GM18499 (cell line): ENCODE data around the gene RASGRP3.

Experiments used
- ATAC-seq: cut with Tn5 transposase; IDR thresholded peaks from one replicate; pipeline ENCODE4 v1.9.1; 2021; ENCODE audit warnings: moderate number of reproducible peaks; ENCODE audit not compliant: insufficient read depth, unreplicated experiment

RASGRP3 gene

DNA sequence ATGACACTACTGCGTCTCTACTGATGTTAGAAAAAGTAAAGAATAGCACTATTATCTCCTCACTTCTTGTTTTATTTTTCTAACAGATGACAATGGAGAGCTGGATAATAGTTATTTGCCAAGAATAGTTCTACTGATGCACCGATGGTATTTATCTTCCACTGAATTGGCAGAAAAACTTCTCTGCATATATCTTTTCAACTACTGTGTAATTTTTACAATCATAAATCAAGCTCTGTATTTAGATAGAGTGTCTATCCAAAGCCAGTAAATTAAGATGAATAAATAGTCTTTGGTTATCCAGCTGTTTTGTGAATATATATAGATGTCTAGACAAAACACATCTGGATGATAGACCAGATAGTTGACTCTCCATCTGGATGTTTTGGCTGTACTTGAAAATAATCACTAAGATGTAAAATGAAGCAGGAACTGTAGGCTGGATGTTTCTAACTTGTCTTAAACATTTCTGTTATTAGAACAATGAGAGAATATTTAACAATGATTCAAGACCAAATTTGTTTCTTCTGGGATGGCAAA, 40.1 kb downstream of the RASGRP3 start:
- no peak for ATAC-seq

DNA sequence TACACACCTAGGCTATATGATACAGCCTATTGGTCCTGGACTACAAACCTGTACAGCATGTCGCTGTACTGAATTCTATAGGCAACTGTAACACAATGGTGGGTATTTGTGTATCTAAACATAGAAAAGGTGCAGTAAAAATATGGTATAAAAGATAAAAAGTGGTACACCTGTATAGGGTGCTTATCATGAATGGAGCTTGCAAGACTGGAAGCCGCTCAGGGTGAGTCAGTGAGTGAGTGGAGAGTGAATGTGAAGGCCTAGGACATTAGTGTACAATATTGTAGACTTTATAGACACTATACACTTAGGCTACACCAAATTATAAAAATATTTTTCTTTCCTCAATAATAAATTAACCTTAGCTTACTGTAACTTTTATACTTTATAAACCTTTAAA, 41.8 kb downstream of the RASGRP3 start:
- no peak for ATAC-seq

DNA sequence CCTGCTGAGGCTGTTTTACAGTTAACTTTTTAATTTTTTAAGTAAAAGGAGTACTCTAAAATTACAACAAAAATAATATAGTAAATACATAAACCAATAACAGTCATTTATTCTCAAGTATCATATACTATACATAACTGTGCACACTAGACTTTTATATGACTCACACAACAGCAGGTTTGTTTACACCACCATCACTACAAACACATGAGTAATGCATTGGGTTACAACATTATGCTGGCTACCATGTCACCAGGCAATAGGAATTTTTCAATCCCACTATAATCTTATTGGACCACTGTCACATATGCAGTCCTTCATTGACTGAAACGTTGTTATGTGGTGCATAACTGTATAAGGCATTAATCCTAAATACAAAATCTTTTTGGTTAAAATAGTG, 42.5 kb downstream of the RASGRP3 start:
- ATAC-seq, result no peak

DNA sequence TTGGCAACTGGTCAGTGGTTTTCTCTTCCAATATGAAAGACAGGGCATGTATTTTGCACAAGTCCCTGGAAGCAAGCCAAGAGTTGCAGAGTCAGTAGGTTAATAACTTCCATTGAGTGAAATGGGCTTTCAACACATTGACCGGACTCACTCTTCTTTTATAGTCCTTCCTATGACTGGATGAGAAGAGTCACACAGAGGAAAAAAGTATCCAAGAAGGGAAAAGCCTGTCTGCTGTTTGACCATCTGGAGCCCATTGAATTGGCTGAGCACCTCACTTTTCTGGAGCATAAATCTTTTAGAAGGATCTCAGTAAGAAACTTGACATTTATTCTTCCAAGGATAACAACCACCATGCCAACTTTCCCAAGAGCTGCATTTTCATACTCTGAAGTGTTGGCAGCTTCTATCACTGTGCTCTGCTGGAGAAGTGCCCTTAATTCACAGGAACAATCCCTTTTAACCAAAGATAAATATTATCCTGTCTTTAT, 45.4 kb downstream of the RASGRP3 start:
- ATAC-seq, result no peak

DNA sequence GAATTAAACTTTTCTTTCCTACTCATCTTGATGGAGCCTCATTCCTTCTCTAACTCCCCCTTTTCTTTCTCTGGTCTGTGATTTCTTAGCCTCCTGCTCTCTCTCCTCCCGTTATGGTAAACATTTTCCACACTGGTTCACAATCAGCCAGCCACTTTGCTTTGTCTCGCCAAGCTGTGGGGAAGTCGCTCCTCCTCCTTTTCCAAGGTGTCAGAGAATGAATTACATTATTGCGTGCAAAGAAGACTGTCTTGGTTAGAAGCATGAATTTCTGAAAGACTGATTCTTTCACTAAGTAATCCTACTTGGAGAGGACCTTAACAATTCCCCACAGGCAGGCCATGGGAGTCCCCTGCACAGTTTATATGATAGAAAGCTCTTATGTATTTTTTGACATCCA, 46.1 kb downstream of the RASGRP3 start:
- ATAC-seq, result no peak

DNA sequence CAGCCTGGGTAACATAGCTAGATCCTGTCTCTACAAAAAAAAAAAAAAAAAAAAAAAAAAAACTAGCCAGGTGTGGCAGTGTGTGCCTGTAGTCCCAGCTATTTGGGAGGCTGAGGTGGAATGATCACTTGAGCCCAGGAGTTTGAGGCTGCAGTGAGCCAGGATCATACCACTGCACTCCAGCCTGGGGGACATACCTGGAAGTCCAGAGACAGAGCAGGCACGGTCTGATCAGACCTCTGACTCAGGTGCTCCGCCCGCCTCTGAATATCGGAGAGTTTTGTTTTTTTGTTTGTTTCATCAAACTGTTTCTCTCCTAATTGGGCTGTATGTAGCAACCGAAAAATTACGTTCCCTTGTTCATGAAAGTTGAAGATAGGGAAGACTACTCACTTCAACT, 49.2 kb downstream of the RASGRP3 start:
- ATAC-seq, result no peak

DNA sequence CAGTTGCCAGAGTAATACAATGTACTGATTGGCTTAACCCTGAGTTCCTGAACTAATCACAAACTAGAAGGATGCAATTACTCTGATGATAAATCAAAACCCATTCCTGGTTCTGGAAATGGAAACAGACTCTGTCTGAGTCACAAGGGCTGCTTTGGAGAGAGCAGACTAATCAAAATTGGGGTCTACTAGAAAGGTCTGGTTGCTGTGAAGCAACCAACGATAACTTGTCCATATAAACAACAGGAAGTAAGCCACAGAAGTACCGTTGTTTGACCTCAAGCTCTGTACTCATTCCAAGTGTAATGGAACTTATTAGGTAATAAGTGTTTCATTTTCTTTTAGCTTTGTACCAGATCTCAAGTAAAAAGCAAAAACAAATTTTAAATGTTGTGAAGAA, 49.7 kb downstream of the RASGRP3 start:
- no peak for ATAC-seq

DNA sequence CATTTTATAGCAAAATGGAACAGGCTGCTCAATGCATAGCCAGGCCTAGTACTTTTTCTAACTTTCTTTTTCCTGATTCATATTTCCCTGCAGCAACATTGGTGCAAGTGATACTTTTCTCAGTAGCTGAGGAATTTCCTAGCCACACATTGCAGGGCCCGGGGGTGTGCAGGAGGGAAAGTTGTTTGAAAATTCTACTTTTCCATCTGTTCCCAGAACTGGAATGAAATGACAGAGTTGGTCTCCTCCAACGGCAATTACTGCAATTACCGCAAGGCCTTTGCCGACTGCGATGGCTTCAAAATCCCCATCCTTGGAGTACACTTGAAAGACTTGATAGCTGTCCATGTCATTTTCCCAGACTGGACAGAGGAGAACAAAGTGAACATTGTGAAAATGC, 50.5 kb downstream of the RASGRP3 start:
- ATAC-seq, result no peak

DNA sequence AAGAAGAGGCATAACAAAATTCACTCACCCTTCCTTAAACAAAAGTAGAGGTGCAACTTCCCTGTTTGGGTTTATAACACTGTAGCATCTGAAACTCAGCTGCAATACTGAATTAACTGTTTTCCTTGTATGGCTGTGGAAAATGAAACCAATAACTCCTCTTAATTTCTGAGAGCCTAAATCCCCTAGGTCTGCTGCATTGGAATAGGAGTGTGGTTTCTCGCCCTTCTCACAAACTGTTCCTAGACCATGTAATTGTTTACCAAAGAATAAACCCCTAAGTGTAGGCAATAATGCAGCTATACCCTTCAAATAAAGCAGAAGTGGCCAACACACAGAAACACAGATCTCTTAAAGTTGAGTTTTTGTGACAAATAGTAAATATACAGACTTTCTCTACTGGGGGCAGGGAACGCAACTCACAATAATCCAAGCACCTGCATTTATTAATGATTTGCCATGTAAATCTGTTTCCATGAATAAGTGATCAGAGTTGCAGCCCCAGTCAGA, 52.0 kb downstream of the RASGRP3 start:
- no peak for ATAC-seq

DNA sequence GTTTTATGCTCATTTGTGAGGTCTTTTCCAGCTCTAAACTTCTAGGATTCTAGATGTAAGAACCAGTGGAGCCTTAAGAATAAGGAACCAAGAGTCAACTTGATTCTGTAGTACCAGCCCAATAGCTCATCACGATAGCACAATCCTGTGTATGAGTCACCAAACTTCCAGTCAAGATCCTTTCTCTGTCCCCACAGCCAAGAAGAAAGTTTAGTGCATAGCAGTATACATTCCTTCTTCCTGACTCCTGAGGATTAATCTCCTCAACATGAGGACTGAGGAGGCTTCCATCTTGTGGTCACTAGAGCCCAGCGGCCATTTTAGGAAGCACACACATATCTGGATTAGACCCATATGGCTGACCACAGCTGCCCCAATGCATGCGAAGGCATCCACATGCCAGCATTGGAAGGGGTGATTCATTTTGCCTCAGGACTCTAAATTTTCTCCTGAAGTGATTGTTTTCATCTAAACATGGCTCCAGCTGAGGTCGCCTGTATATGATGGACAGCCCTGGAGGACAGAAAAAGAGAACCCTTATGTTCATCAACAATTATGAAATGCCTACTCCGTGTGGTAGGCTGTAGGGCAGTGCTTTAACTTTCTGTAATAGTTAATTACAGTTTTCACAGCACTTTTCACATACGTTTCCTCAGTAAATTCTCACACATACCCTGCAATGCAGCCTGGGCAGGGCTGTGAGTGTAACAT, 53.5 kb downstream of the RASGRP3 start:
- ATAC-seq, result no peak

DNA sequence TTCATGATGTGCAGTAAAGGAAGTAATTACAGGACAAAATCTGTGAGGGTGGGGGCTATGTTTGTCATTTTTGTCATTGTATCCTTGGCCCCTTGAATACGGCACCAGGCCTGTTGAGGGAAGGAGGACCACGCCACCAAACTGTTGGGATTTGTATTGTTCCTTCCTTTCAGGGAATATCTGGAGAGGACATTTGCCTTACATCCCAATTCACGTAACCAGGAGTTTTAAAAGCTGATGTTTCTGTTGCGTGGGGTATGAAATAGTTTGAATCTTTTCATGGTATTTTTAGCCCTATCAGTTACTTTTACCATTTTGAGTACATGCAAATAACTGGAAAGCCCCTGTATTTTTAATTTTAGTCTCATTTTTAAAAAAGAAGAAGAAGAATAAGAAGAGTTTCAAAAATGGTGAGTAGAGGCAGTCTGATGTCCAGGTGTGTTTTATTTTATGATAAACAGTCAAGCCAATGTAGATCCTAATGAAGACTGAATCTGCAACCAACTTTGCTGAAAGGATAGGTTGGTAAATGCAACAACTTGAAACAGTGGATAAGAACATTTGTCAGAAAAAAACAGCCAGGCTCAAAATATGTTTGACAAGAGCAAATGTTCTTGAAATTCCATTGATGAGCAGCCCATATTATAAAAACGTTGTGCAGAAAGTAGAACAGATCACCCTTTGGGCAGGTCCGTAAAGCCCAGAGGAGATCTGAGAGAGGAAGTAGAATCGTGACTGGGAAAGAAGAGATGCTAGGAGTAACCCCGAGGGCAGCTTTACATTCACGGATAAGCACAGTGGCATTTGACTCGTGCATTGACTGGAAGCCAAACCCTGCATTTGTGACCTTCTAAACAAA, 54.5 kb downstream of the RASGRP3 start:
- no peak for ATAC-seq

DNA sequence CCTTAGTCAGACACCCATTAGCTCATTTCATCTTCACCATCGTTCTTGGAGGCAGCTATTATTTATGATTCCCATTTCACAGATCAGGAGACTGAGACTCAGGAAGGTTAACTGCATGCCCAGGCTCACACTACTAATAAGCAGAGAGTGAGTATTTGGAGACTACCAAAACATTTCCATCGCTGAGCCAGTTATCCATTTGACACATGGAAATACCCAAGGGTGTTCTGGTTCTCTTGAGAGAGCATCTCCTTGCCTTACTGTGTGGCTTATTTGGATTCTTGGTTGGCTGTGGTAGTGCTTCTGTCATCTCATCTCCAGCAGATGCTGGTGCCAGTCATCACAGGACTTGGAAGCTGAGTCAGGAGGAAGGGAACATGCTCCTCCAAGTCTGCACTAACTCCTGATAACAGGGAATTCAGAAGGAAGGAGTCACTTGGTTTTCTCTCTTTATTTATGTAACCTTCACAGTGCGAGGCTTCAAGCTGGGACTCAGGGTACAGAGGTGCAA, 55.2 kb downstream of the RASGRP3 start:
- ATAC-seq, result no peak

DNA sequence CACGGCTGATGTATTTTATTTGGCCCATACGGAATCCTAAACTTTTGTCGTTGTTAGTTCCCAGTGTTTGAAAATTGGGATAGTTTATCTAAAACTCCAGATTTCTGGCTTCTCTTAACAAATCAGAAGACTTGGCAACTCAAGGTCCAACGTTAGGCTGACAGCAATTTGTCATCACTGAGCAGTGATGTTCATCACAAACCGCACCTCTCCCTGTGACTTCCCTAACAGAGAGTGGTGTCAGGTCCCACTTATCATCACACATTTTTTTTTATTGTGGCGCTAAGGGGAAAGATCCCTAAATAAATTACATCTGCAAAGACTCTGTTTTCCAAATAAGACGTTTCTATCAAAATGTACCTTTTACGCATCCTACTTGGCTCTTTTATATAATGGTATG, 55.7 kb downstream of the RASGRP3 start:
- ATAC-seq, result no peak

DNA sequence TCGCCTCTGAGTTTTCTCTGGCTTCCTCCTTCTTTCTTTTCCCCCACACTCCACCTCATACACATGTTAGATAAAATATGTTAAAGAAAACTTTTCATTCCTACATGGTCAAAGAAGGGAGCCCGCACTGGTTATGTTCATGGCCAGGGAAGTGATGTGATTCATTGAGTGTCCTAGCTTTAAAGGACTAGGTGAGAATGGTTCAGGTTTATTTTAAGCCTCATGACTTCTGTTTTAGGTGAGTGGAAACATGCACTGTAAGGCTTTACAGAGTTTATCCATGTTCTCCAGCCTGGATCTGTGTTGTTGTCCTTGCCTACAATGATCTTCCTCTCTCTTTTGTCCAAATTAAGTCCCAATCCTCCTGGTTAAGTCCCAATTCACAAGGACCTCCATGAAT, 56.5 kb downstream of the RASGRP3 start:
- no peak for ATAC-seq

DNA sequence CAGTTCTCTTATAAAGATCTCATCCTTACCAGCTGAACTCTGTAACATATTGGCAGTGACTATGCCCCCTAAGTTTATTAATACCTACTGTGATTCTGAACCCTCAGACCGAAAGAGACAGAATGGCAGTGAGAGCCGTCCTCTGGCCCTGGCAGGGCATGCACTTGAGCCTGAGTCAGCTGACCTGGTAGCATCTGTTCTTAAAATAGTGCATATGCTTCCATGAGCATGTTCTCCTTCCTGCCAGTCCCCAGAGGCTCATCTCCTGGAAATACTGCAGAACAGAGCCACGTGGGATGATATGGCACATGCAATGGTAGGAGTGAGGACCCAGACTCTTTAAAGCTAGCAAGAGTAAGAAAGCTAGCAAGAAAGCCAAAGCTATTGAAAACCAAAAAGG, 59.0 kb downstream of the RASGRP3 start:
- no peak for ATAC-seq

DNA sequence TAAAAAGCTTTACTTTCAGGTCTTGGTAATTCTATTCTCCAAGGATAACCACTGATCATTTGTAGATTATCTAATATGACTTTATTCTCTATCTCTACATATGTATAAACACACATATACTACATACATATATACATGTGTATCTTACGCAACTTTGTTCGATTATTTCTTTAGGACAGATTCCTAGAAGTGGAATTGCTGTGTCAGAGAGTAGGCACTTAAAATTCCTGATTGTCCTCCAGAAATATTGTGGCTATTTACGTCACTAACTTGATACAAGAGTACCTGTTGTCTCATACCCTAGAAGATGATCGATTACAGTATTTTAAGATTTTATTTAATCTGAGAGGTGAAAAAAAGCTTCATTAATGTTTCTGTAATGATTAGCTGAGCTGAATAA, 64.8 kb downstream of the RASGRP3 start:
- no peak for ATAC-seq

DNA sequence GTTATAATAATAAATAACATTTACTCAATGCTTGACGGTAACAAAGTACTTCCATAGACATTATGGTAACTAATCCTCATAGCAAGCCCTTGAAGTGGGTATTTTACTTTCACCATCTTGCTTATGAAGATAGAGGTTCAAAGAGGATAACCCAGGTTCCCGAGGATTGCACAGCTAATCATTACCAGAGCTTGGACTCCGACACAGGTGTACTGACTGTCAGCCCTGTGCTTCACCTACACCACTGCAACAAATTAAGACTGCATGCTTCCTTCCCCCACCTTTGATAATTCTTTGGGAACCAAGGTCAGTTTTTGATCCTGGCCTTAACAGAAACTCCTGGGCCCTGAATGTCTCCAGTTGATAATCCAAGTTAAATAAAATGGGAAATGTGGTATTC, 73.8 kb downstream of the RASGRP3 start:
- no peak for ATAC-seq

DNA sequence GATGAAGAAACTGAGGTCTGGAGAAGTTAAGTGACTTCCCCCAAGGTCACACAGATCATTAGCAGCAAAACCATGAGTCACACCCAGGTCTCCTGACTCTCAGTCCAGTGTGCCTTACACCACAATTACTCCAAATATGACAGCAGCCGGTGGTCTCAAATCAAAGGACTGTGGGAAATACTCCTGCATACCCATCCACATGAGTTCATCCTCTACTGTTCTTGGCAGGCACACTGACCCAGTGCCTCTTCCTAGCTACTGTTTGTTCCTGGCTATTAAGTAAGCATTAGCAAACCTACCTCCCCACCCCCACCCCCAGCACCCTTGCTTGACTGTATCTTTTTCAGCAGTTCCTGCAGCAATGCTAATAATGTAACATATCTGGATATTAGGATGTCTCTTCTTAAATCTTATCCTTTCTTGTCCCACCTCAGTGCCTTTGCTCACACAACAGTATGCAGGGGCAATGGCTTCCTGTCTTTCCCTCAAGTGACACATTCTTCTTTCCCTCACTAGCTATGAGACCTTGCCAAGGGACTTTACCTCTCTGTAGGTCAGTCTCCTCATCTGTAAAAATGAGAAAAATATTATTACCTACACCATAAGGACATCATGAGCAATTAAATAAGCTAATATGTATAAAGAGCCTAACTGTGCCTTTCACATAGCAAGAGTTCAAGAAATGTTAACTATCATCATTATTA, 76.5 kb downstream of the RASGRP3 start:
- no peak for ATAC-seq

DNA sequence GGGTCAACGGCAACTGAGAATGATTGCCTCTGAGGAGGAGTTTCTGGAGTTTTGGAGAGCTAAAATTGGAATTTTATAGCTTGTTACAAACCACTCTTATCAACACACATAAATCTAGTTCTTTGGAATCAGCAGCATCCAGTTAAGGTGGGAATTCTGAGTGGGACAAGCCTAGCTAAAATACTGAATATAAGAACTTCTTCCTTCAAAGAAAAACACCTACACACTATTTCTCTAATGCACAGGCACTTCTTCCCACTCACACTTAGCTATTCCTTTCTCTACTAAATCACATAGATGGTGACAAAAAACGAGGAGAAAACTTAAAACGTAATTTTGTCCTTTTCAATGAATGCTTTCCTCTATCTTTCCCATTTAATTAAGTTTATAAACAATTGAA, 79.2 kb downstream of the RASGRP3 start:
- ATAC-seq, result no peak

DNA sequence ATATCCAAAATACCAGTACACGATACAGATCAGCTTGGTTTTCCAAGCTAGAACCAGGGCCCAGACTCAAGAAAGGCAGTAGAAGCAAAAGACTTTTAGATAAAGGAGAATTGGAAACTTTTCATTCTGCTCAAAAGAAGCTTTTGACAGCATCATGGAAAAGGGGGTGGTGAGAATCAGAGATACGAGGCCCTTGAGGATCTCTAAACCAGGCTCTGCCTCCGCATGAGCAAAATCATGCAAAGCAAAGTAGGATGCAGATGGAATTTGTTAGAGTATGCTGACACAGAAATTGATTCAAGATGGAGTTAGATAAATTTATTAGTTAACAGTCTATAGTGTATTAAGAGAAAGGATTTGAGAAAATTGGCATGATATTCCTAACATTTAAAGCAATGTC, 82.9 kb downstream of the RASGRP3 start:
- no peak for ATAC-seq
